Astrocyte of the spinal cord (primary cell): Measurements from ENCODE around the gene STK11.
A peak's percentile ranks its signal among the peaks of the same experiment; 100 is the strongest.

ENCODE experiments used
- DNase-seq: peaks from one replicate; pipeline ENCODE4 v3.0.0; 2011; ENCODE audit warnings: low read depth, low spot score
- H3K4me3 ChIP-seq: 2 replicates; pipeline ENCODE4 v1.5.1; 2011; ENCODE audit warnings: low read depth, mild to moderate bottlenecking, low read length, moderate library complexity
- CTCF ChIP-seq: IDR thresholded peaks from 2 replicates; pipeline ENCODE4 v1.5.1; 2012; ENCODE audit warnings: low read depth, mild to moderate bottlenecking, low read length, inconsistent platforms
- in situ Hi-C: cut with HindIII; loops from 2 replicates; pipeline ENCODE4 v1.10.0; 2017; ENCODE audit warnings: low sequenced_read_pairs

The STK11 gene

GRCh38 chr19:1223018-1223855, 17.7 kb downstream of the STK11 start:
- H3K4me3 ChIP-seq = no peak overlapping the region
- TF ChIP-seq CTCF = peak; percentile 60
- in situ Hi-C loops = no loop called here
- peak; percentile 37 for DNase-seq

GRCh38 chr19:1224047-1224825, 18.7 kb downstream of the STK11 start:
- TF ChIP-seq CTCF = no peak
- no peak overlapping the region for H3K4me3 ChIP-seq

GRCh38 chr19:1224847-1225246, 19.3 kb downstream of the STK11 start:
- no peak overlapping the region for H3K4me3 ChIP-seq
- TF ChIP-seq CTCF = no peak
- DNase-seq = no peak
- in situ Hi-C loops = no loop called here

More at GRCh38 chr19:1224047-1224825, 18.7 kb downstream of the STK11 start:
- in situ Hi-C loops = no loop called here
- no peak for DNase-seq

- DNase-seq = no peak
- TF ChIP-seq CTCF = no peak
- no peak overlapping the region for H3K4me3 ChIP-seq
- in situ Hi-C loops = no loop called here
Observed at GRCh38 chr19:1225440-1226226, 20.1 kb downstream of the STK11 start.

- DNase-seq = no peak
- in situ Hi-C loops = no loop called here
- H3K4me3 ChIP-seq = no peak overlapping the region
- TF ChIP-seq CTCF = no peak
Observed at GRCh38 chr19:1226227-1226518, 20.6 kb downstream of the STK11 start.

GRCh38 chr19:1226522-1227303, 21.1 kb downstream of the STK11 start:
- DNase-seq = no peak
- in situ Hi-C loops = no loop called here
- no peak overlapping the region for H3K4me3 ChIP-seq
- no peak for TF ChIP-seq CTCF
